Activated CD8-positive, alpha-beta memory T cell treated with anti-CD3 and anti-CD28 coated beads, Interleukin-2, amount 10 ng/mL, durations not matched to agents 7 days and 5 days (primary cell): ENCODE results near the gene ENTPD6. TPM values are rescaled to one million over a fixed set of nuclear protein-coding genes. Genes with fewer than 3 reads are reported as not detected.

Source experiments
- ATAC-seq: fragments of 150-1000 bp; cut with Tn5 transposase; one replicate; pipeline ENCODE4 v1.10.0; 2021; ENCODE audit warnings: moderate library complexity
- CTCF ChIA-PET: fragments of 350-600 bp; sonication (Branson Sonifier 250); formaldehyde crosslinking; loops from one replicate; lab custom pipeline; 2021; ENCODE audit warnings: antibody characterized with exemption; lab: Charles Lee
- DNase-seq: peaks from one replicate; pipeline ENCODE4 v3.0.0-alpha.2; 2020
- H3K27ac Mint-ChIP-seq: one replicate; pipeline ENCODE4 v1.8.0; 2021; ENCODE audit warnings: mild to moderate bottlenecking, mixed read lengths
- H3K27me3 Mint-ChIP-seq: one replicate; pipeline ENCODE4 v1.8.0; 2021; ENCODE audit warnings: mixed read lengths
- H3K36me3 Mint-ChIP-seq: one replicate; pipeline ENCODE4 v1.8.0; 2021; ENCODE audit warnings: mild to moderate bottlenecking, mixed read lengths
- H3K4me1 Mint-ChIP-seq: one replicate; pipeline ENCODE4 v1.8.0; 2021; ENCODE audit warnings: mixed read lengths
- H3K4me3 Mint-ChIP-seq: one replicate; pipeline ENCODE4 v1.8.0; 2021; ENCODE audit warnings: mild to moderate bottlenecking, moderate library complexity, mixed read lengths
- H3K9me3 Mint-ChIP-seq: one replicate; pipeline ENCODE4 v1.8.0; 2022; ENCODE audit warnings: low read depth, mixed read lengths
- total RNA-seq, 2 experiments: library from RNA; stranded (reverse); gene quantifications; one replicate each; pipeline ENCODE4 v1.2.3, GENCODE V29; 2021

The ENTPD6 gene
- total RNA-seq, 2 experiments from 2014 or later, result 37.6 to 42.0 TPM

DNA sequence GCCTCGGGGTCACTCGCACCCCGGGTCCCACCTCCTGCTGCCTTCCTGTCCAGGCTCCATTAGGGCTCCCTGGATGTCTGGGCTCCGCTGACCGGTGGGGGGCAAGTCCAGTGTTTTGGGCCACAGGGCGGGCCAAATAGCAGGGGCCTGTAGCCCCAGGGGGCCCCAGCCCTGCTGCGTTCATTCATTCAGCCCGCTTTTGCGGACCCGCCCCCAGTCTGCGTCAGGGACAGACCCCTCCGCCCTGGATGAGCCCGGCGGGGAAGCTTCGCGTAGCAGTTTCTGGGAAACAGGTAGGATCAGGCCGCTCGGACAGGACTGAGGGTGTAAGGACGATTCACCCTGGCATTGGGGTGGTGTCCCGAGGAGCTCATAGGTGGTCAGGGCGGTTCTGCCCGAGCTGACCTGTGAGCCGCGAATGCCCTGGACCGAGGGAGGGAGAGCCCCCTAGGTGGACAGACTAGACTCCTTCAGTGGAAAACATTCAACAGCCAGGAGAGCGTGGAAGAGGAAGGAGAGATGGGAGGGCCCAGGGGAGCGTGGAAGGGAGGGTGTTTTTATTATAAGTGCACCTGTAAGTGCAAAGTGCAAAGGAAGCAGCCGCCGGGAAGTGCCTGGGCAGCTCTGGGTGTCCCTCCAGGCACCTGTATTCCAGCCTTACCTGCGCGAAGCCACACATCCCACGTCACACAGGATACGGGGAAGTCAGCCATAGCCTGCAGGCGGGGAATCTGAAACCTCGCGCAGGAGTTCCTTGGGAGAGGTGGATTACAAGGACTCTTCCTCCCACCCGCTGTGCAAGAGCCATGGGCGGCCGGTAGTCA lies 662 bp downstream of the ENTPD6 start:
- Mint-ChIP-seq H3K27ac (peak overlapping the region; percentile 62), H3K4me3 (peak overlapping the region; percentile 86), H3K36me3 (peaks cover 4% of the 10 kb centered on the region), H3K4me1 (peaks cover 26% of the 10 kb centered on the region), H3K27me3 (no peaks in the 10 kb centered on the region), H3K9me3 (no peaks in the 10 kb centered on the region)
- DNase-seq (peak; percentile 46), ATAC-seq (peak; percentile 22)
- CTCF ChIA-PET, result interaction anchor here (1.1 to 2.1 kb wide), 4 partner anchors 8 to 203 kb away, joined by 3 to 7 read pairs (median 3); no protein-coding TSS in a partner anchor

DNA sequence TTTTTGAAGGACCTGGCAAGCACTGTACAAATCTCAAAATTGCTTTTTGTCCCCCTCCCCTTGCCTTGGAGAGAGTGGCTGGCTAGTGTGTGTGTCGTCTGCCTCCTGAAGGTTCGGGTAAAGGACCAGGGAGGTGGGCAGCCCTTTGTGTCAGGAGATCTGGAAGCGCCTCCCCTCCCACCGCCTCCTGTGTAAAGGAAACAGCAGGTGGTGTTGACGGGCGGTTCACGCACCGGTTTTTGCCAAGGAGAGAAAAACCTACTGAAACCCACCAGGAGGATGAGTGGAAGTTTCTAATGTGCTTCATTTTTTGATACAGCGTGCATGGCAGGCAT lies 1.2 kb downstream of the ENTPD6 start:
- DNase-seq, result peak; percentile 44
- peaks cover 4% of the 10 kb centered on the region for H3K36me3 Mint-ChIP-seq
- no peaks in the 10 kb centered on the region for H3K27me3 Mint-ChIP-seq
- peak overlapping the region; percentile 16 for H3K27ac Mint-ChIP-seq
- H3K9me3 Mint-ChIP-seq, result no peaks in the 10 kb centered on the region
- no peak for ATAC-seq
- H3K4me3 Mint-ChIP-seq, result peak overlapping the region; percentile 86
- H3K4me1 Mint-ChIP-seq, result peaks cover 26% of the 10 kb centered on the region
- CTCF ChIA-PET, result interaction anchor here (1.1 to 1.3 kb wide), 3 partner anchors 100 to 203 kb away, joined by 3 read pairs; no protein-coding TSS in a partner anchor

DNA sequence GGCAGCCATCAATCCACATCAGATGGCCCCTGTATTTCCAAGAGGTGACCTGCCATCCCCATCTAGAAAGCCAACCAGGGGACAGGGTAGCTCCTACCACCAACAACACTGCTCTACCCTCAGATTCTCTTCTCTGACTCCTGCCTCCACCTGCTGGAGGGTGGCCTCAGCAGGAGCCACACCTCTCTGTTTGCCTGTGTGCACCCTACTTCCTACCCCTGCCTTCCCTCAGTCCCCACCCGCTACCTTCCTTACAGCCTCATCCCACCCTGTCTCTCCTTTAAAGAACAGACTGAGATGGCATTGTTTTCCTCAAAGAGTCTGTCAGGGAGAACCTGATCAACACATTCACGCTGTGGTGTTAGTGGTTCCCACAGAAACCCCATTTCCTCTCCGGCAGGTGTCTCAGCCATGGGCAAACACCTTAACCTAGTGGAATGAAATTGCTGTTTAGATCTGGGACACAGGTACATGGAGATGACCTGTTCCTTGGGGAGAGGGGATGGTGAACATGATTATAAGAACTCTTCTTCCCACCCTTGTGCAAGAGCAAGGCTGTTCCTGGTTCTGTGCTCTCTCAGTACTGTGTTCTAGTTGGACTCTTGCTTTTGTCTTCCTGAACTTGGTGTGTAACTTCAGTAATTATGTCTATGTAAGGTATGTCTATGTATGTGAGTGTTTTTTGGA lies 1.8 kb downstream of the ENTPD6 start:
- ATAC-seq, result no peak
- H3K4me3 Mint-ChIP-seq, result peak overlapping the region; percentile 86
- peaks cover 26% of the 10 kb centered on the region for H3K4me1 Mint-ChIP-seq
- DNase-seq, result peak; percentile 44
- H3K9me3 Mint-ChIP-seq, result no peaks in the 10 kb centered on the region
- no peaks in the 10 kb centered on the region for H3K27me3 Mint-ChIP-seq
- CTCF ChIA-PET, result interaction anchor here (1.1 kb wide), 1 partner anchor 204 kb away, joined by 3 read pairs; no protein-coding TSS in a partner anchor
- peaks cover 6% of the 10 kb centered on the region for H3K36me3 Mint-ChIP-seq
- H3K27ac Mint-ChIP-seq, result peak overlapping the region; percentile 1

DNA sequence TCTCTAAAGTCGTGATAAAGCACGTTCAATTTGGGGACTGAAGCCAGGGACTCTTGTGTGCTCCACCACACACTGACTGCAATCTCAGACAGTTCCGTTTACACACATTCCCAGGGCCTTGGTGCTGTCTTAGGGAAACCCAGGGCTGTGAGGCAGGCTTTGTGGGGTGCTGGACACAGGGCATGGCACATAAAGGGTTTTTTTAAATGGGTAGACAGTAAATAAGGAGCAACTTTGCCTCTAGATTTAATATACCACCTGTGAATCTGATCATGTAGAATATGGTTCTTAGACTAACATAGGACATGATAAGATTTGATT lies 2.3 kb downstream of the ENTPD6 start:
- DNase-seq (peak; percentile 39), ATAC-seq (no peak)
- H3K27ac Mint-ChIP-seq, result no peak overlapping the region
- H3K36me3 Mint-ChIP-seq, result peaks cover 6% of the 10 kb centered on the region
- CTCF ChIA-PET, result no interaction called here
- H3K27me3 Mint-ChIP-seq, result no peaks in the 10 kb centered on the region
- no peaks in the 10 kb centered on the region for H3K9me3 Mint-ChIP-seq
- H3K4me3 Mint-ChIP-seq, result peak overlapping the region; percentile 13
- peaks cover 26% of the 10 kb centered on the region for H3K4me1 Mint-ChIP-seq

DNA sequence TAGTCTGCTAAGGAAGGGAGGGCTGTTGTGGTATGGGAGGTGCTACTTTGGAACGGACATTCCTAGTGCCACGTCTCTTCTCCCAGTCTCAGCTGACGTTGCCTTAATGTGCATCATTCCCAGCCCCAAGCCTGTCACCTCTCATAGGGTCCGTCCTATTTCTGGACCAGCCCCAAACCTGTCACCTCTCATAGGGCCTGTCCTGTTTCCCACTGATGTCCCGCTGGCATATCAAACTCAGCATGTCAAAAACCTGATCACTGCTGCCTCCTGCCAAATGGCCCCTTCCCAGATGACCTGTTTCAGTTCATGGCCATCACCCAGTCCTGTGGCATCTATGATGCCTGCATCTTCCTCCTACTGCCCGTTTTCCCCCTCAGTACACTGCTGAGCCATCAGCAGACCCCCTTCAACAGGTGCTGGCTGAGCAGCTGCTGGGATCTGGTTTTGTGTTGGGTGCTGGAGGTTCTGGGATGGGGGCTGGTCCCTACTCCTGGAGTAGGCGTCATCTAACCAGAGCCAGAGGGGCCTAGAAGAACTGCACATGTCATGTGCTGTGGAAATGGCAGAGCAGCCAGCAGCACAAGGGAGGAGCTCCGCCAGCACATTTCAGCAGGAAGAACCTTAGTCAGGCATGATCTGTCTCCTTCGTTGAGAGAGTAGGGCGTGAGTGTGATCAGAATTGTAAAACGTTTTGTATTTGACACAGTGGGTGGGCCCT lies 3.3 kb downstream of the ENTPD6 start:
- H3K27ac Mint-ChIP-seq, result no peak overlapping the region
- H3K9me3 Mint-ChIP-seq, result no peaks in the 10 kb centered on the region
- no peaks in the 10 kb centered on the region for H3K27me3 Mint-ChIP-seq
- peaks cover 25% of the 10 kb centered on the region for H3K4me1 Mint-ChIP-seq
- H3K36me3 Mint-ChIP-seq, result peaks cover 11% of the 10 kb centered on the region
- ATAC-seq (no peak), DNase-seq (peak; percentile 28)
- H3K4me3 Mint-ChIP-seq, result no peak overlapping the region
- CTCF ChIA-PET, result interaction anchor here (0.6 kb wide), 1 partner anchor 508 kb away, joined by 3 read pairs; no protein-coding TSS in a partner anchor

DNA sequence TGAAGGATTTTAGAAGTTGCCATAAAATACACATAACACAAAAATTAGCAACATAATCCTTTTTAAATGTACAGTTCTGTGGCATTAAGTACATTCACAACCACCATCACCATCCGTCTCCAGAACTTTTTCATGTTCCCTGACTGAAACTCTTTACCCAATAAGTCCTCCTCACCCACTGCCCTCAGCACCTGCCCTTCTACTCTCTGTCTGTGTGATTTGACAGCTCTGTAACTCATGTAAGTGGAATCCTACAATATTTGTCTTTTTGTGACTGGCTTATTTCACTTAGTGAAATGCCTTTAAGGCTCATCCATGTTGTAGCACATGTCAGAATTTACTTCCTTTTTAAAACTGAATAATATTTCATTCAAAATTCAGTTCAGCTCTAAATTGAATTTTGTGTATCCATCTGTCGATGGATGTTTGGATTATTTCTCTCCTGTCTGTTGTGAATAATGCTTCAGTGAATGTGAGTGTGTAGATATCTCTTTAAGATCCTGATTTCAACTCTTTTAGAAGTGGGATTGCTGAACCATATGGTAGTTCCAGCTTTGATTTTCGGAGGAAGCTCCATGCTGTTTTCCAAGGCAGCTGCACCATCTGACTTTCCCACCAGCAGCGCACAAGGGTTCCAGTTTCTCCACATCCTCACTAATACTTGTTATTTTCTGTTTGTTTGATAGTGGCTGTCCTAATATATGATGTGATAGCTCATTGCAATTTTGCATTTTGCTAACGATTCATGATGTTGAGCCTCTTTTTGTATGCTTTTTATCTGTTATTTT lies 4.2 kb downstream of the ENTPD6 start:
- no peak overlapping the region for H3K4me3 Mint-ChIP-seq
- H3K27me3 Mint-ChIP-seq, result no peaks in the 10 kb centered on the region
- CTCF ChIA-PET, result interaction anchor here (0.6 to 1.4 kb wide), 2 partner anchors 24 to 508 kb away, joined by 3 to 4 read pairs; no protein-coding TSS in a partner anchor
- DNase-seq, result peak; percentile 11
- H3K4me1 Mint-ChIP-seq, result peaks cover 25% of the 10 kb centered on the region
- peaks cover 11% of the 10 kb centered on the region for H3K36me3 Mint-ChIP-seq
- peak overlapping the region; percentile 13 for H3K27ac Mint-ChIP-seq
- no peaks in the 10 kb centered on the region for H3K9me3 Mint-ChIP-seq
- no peak for ATAC-seq

DNA sequence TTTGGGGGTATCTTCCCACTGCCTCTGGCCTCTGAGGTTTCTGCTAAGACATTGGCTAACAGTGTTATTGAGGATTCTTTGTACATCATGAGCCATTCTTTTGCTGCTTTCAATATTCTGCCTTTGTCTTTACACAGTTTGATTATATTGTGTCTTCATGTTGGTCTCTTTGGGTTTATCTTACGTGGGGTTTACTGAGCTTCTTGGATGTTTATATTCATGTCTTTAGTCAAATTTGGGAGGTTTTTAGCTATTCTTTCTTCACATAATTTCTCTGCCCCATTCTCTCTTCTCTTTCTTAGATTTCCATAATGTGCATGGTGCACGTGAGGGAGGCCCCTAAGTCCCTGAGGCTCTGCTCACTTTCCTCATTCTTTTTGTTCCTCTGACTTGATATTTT lies 7.6 kb downstream of the ENTPD6 start:
- ATAC-seq (no peak), DNase-seq (peak; percentile 4)
- no peaks in the 10 kb centered on the region for H3K9me3 Mint-ChIP-seq
- peaks cover 11% of the 10 kb centered on the region for H3K36me3 Mint-ChIP-seq
- H3K4me1 Mint-ChIP-seq, result peaks cover 6% of the 10 kb centered on the region
- no peaks in the 10 kb centered on the region for H3K27me3 Mint-ChIP-seq
- CTCF ChIA-PET, result no interaction called here
- no peak overlapping the region for H3K27ac Mint-ChIP-seq
- no peak overlapping the region for H3K4me3 Mint-ChIP-seq

DNA sequence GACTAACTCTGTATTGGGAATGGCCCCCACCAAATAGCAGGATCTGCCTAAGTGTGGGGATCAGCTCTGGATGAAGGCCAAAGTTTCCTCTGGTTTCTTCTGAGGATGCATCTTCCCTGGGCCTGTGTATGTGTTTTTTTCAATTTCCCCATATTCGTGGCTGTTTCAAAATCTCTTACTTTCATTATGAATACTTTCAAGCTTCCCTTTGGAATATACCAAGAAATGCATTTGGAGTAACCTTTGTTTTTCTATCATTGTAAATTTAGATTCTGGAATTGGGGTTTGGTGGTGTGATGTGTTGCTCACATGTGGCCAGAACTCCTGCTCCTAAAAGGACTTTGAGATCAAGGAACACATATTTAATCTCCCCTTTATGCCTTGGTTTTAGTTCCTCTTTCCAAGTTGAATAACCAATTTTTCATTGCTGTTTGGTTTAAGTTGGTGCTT lies 8.4 kb downstream of the ENTPD6 start:
- ATAC-seq (no peak), DNase-seq (no peak)
- Mint-ChIP-seq H3K36me3 (peaks cover 11% of the 10 kb centered on the region), H3K9me3 (no peaks in the 10 kb centered on the region), H3K27me3 (no peaks in the 10 kb centered on the region), H3K27ac (no peak overlapping the region), H3K4me3 (no peak overlapping the region), H3K4me1 (peaks cover 6% of the 10 kb centered on the region)
- CTCF ChIA-PET, result interaction anchor here (1.1 to 1.5 kb wide), 2 partner anchors 8 to 195 kb away, joined by 3 to 7 read pairs; partner anchors contain the start of gene ENTPD6

DNA sequence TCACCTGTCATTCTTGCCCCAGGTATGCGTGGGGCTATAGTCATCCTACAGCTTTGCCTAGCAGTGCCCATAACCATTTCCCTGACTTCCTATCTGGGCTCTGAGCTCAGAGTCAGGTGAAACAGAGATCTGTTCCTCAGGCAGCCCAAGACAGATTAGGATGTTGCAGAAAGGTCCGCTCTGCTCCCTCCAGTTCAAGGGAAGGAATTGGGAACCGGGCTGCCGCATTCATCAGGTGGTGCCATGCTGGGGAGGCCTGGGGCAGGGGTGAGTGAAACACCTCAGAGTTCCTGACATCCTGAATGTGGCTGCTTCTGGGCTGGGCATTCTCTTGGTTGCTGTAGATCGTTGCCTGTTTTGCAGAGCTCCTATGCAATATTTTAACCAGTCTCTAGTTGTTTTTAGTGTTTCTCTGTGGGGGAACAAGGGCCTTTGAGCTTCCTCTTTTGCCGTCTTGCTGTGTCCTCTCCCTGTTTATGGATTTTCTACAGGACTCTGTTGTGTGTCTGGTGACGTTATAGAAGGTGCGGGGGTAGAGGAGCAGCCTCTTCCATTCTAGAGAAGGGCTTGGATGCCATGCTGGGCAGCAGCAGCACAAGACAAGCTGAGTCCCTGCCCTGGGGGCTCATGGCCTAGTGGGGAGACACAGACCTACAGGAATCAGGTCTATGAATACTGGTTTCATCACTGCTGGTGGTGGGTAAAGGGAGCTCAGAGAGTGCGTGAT lies 9.2 kb downstream of the ENTPD6 start:
- Mint-ChIP-seq H3K4me1 (peaks cover 6% of the 10 kb centered on the region), H3K9me3 (no peaks in the 10 kb centered on the region), H3K36me3 (peaks cover 9% of the 10 kb centered on the region), H3K27ac (no peak overlapping the region), H3K27me3 (no peaks in the 10 kb centered on the region), H3K4me3 (no peak overlapping the region)
- ATAC-seq (no peak), DNase-seq (peak; percentile 29)
- CTCF ChIA-PET, result interaction anchor here (1.1 to 1.5 kb wide), 2 partner anchors 9 to 194 kb away, joined by 3 to 7 read pairs; partner anchors contain the start of gene ENTPD6

DNA sequence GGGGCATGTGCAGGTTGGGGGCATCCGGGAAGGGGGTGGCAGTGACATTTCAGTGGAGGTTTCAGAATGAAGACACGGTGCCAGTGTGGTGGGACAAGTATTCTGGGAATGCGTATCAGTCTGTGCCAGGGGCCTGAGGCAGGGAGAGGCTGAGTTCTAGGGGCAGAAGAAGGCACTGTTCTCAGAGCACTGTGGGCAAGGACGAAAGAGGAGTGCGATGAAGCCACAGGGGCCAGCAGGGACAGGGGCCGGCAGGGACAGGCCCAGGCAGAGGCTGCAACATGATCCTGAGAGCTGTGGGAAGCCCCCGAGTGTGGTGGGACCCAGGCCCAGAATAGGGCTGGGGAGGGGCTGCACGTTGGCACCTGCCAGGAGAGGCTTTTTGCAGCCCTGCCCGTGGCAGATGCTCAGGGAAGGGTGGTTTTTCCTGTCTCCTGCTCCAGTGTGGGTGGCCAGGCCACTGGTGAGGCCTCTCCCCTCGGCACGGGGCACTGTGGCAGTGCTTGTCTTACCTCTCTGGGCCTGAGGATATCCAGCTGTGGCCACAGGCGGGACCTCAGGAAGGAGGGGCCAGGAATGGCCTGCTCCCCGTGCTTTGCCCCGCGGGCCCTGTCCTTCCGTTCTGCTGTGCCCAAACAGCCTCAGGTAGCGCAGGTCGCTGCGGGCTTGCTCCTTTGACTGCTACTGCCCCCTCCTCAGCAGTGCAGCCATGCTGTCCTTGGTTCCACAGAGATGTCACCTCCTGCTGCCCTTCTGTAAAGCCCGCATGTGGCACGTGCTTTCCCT lies 10.0 kb downstream of the ENTPD6 start:
- Mint-ChIP-seq H3K27ac (no peak overlapping the region), H3K27me3 (no peaks in the 10 kb centered on the region), H3K9me3 (no peaks in the 10 kb centered on the region), H3K36me3 (peaks cover 11% of the 10 kb centered on the region), H3K4me1 (peaks cover 6% of the 10 kb centered on the region), H3K4me3 (no peak overlapping the region)
- DNase-seq, result peak; percentile 34
- CTCF ChIA-PET, result no interaction called here
- ATAC-seq, result no peak

DNA sequence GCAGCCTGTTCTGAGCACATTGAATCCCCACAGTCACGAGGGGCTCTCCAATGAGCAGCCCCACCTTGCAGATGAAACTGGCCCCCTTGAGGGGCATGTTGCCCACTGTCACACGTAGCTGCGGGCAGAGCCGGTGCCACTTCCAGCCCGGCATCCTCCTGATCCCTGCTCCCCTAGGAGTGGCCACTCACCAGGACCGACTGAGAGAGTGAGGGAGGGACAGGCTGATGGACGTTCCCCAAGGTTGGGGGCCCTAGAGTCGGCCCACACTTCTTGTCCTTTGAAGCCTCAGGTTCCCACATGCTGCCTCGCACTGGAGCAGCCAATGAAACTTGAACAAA lies 10.5 kb downstream of the ENTPD6 start:
- Mint-ChIP-seq H3K27me3 (no peaks in the 10 kb centered on the region), H3K27ac (no peak overlapping the region), H3K36me3 (peaks cover 9% of the 10 kb centered on the region), H3K4me1 (peaks cover 3% of the 10 kb centered on the region), H3K9me3 (no peaks in the 10 kb centered on the region), H3K4me3 (no peak overlapping the region)
- no peak for ATAC-seq
- CTCF ChIA-PET, result no interaction called here
- DNase-seq, result no peak
